H1 (cell line): ENCODE data around the gene FGF12. TPM values are rescaled to one million over a fixed set of nuclear protein-coding genes. Genes with fewer than 3 reads are reported as not detected.
A peak's percentile ranks its signal among the peaks of the same experiment; 100 is the strongest.

Experiments used
- CTCF ChIA-PET: fragments of 300-600 bp; sonication (Branson Sonifier 250); formaldehyde crosslinking; loops from one replicate; lab custom pipeline; 2021; ENCODE audit not compliant: partially characterized antibody; lab: Charles Lee
- POLR2A ChIA-PET: fragments of 300-600 bp; sonication (Branson Sonifier 250); formaldehyde crosslinking; loops from one replicate; lab custom pipeline; 2021; ENCODE audit warnings: inconsistent platforms; ENCODE audit not compliant: partially characterized antibody; lab: Charles Lee
- DNase-seq, 2 experiments: peaks; one replicate each; pipeline versions ENCODE4 v3.0.0 to v3.0.0-alpha.2; 2010 to 2022; ENCODE audit warnings: low spot score in 2 of 2, low read depth in 1 of 2, mixed read lengths in 1 of 2
- FAIRE-seq: peaks from 2 replicates; lab custom pipeline; 2011; peaks lifted over from hg19 to GRCh38; lab: Jason Lieb, UNC
- H2AFZ ChIP-seq: 2 replicates; pipeline ENCODE4 v1.8.1; 2012; ENCODE audit warnings: low read length, inconsistent platforms
- H2AK5ac ChIP-seq: 2 replicates; pipeline ENCODE4 v1.6.1; 2013; ENCODE audit warnings: low read depth, low read length
- H2BK120ac ChIP-seq: replicated peaks from 2 replicates; pipeline ENCODE3; 2013; ENCODE audit warnings: low read depth, low read length, inconsistent platforms
- H2BK12ac ChIP-seq: 2 replicates; pipeline ENCODE4 v1.6.1; 2013; ENCODE audit warnings: low read depth, low read length
- H2BK15ac ChIP-seq: 2 replicates; pipeline ENCODE4 v1.6.1; 2013; ENCODE audit warnings: low read length
- H2BK20ac ChIP-seq: 2 replicates; pipeline ENCODE4 v1.6.1; 2013; ENCODE audit warnings: low read length
- H2BK5ac ChIP-seq: 2 replicates; pipeline ENCODE4 v1.6.1; 2013; ENCODE audit warnings: low read depth, low read length
- H3K14ac ChIP-seq: 2 replicates; pipeline ENCODE4 v1.6.1; 2013; ENCODE audit warnings: inconsistent platforms; ENCODE audit not compliant: insufficient read length
- H3K18ac ChIP-seq: 2 replicates; pipeline ENCODE4 v1.6.1; 2013; ENCODE audit warnings: low read length; ENCODE audit errors: extremely low read depth
- H3K23ac ChIP-seq: 2 replicates; pipeline ENCODE4 v1.6.1; 2013; ENCODE audit warnings: inconsistent platforms; ENCODE audit not compliant: insufficient read length
- H3K23me2 ChIP-seq: 2 replicates; pipeline ENCODE4 v1.6.1; 2013; ENCODE audit warnings: low read depth, low read length
- H3K27ac ChIP-seq: 2 replicates; pipeline ENCODE4 v1.6.1; 2011; ENCODE audit warnings: low read depth, low read length, inconsistent platforms
- H3K27me3 ChIP-seq, 4 experiments: replicated peaks in 1 of 4; 1 replicate in 1 of 4; 2 replicates in 3 of 4; pipeline versions ENCODE4 v1.6.1 to v1.8.1; 2011 to 2013; ENCODE audit warnings: low read length in 3 of 4, mild to moderate bottlenecking in 3 of 4, inconsistent platforms in 2 of 4, mixed read lengths in 2 of 4, moderate library complexity in 1 of 4; ENCODE audit not compliant: control insufficient read depth in 3 of 4, insufficient read depth in 3 of 4; ENCODE audit errors: extremely low read depth in 1 of 4
- H3K36me3 ChIP-seq, 4 experiments: 2 replicates each; pipeline versions ENCODE4 v1.6.1 to v1.8.1; 2011 to 2013; ENCODE audit warnings: mild to moderate bottlenecking in 4 of 4, low read length in 3 of 4, moderate library complexity in 2 of 4, control low read depth in 1 of 4, inconsistent platforms in 1 of 4; ENCODE audit not compliant: insufficient read depth in 4 of 4, control insufficient read depth in 2 of 4
- H3K4ac ChIP-seq: replicated peaks from 2 replicates; pipeline ENCODE3; 2013; ENCODE audit warnings: low read length, low read depth, mixed read lengths, inconsistent platforms; ENCODE audit not compliant: insufficient read length
- H3K4me1 ChIP-seq, 4 experiments: replicated peaks in 1 of 4; 1 replicate in 1 of 4; 2 replicates in 3 of 4; pipeline versions ENCODE4 v1.6.1 to v1.8.1; 2011 to 2013; ENCODE audit warnings: low read length in 3 of 4, inconsistent platforms in 2 of 4, mixed read lengths in 1 of 4; ENCODE audit not compliant: insufficient read depth in 4 of 4, control insufficient read depth in 3 of 4
- H3K4me2 ChIP-seq, 2 experiments: 2 replicates each; pipeline versions ENCODE4 v1.6.1 to v1.8.1; 2011 to 2013; ENCODE audit warnings: low read depth in 2 of 2, low read length in 2 of 2, control low read depth in 1 of 2, inconsistent platforms in 1 of 2, mild to moderate bottlenecking in 1 of 2; ENCODE audit not compliant: insufficient read depth in 1 of 2
- H3K4me3 ChIP-seq, 4 experiments: fragments of 200-600, 300-600 bp in 1 of 4; sonication (generic), shearing (Covaris generic), sonication (Bioruptor Twin) in 1 of 4; 2 replicates each; pipeline versions ENCODE4 v1.5.1 to v1.8.1; 2011 to 2016; ENCODE audit warnings: low read length in 4 of 4, low read depth in 3 of 4, control low read depth in 2 of 4, inconsistent platforms in 2 of 4, mild to moderate bottlenecking in 2 of 4, mixed read lengths in 1 of 4, moderate library complexity in 1 of 4; ENCODE audit not compliant: insufficient read depth in 2 of 4; ENCODE audit errors: extremely low read depth in 1 of 4
- H3K56ac ChIP-seq: replicated peaks from 2 replicates; pipeline ENCODE3; 2013; ENCODE audit warnings: low read depth, mild to moderate bottlenecking, mixed read lengths, low read length, inconsistent platforms; ENCODE audit not compliant: insufficient read length
- H3K79me1 ChIP-seq: 2 replicates; pipeline ENCODE4 v1.6.1; 2013; ENCODE audit warnings: low read depth, low read length, control low read depth
- H3K79me2 ChIP-seq, 2 experiments: 2 replicates each; pipeline versions ENCODE4 v1.6.1 to v1.8.1; 2012 to 2013; ENCODE audit warnings: low read length in 2 of 2, mild to moderate bottlenecking in 2 of 2, inconsistent platforms in 1 of 2; ENCODE audit not compliant: insufficient read depth in 2 of 2, control insufficient read depth in 1 of 2
- H3K9ac ChIP-seq, 4 experiments: replicated peaks in 1 of 4; 1 replicate in 1 of 4; 2 replicates in 3 of 4; pipeline versions ENCODE4 v1.6.1 to v1.8.1; 2011 to 2013; ENCODE audit warnings: low read depth in 3 of 4, low read length in 3 of 4, control low read depth in 2 of 4, mild to moderate bottlenecking in 2 of 4, moderate library complexity in 2 of 4, inconsistent platforms in 1 of 4; ENCODE audit errors: extremely low read depth in 1 of 4
- H3K9me3 ChIP-seq, 2 experiments: 2 replicates each; pipeline versions ENCODE4 v1.6.1 to v1.8.1; 2012 to 2013; ENCODE audit warnings: mild to moderate bottlenecking in 2 of 2, moderate library complexity in 2 of 2, control low read depth in 1 of 2, inconsistent platforms in 1 of 2, low read depth in 1 of 2, low read length in 1 of 2, mixed read lengths in 1 of 2; ENCODE audit not compliant: insufficient read depth in 2 of 2
- H4K20me1 ChIP-seq, 2 experiments: replicated peaks in 1 of 2; 2 replicates each; pipeline versions ENCODE3 to v1.8.1; 2011 to 2013; ENCODE audit warnings: inconsistent platforms in 2 of 2, low read length in 2 of 2, mild to moderate bottlenecking in 1 of 2; ENCODE audit not compliant: insufficient read depth in 2 of 2, control insufficient read depth in 1 of 2
- H4K5ac ChIP-seq: 2 replicates; pipeline ENCODE4 v1.6.1; 2013; ENCODE audit warnings: low read length, low read depth, mixed read lengths, inconsistent platforms; ENCODE audit not compliant: insufficient read length
- H4K8ac ChIP-seq: 2 replicates; pipeline ENCODE4 v1.8.0; 2013; ENCODE audit warnings: mild to moderate bottlenecking, moderate library complexity, low read length, inconsistent platforms; ENCODE audit not compliant: insufficient read depth; ENCODE audit errors: extremely low read depth
- H4K91ac ChIP-seq: replicated peaks from 2 replicates; pipeline ENCODE3; 2013; ENCODE audit warnings: low read length, mixed read lengths, inconsistent platforms; ENCODE audit not compliant: insufficient read length
- MAFK ChIP-seq: IDR thresholded peaks from 2 replicates; pipeline ENCODE4 v1.6.1; 2012; ENCODE audit warnings: low read depth, mild to moderate bottlenecking, improper control_type of control experiment, low read length
- TBP ChIP-seq: IDR thresholded peaks from 2 replicates; pipeline ENCODE4 v1.6.1; 2011; ENCODE audit warnings: low read depth, low read length, improper control_type of control experiment
- WGBS, 2 experiments: shearing (Covaris generic) in 1 of 2; methylation state at CpG; one replicate each; pipeline versions ENCODE4 v1.1.6 to v1.1.7; 2013 to 2015; ENCODE audit warnings: low lambda C conversion rate in 2 of 2, mixed read lengths in 2 of 2, inconsistent platforms in 1 of 2, low coverage in 1 of 2, missing lambda C conversion rate in 1 of 2; ENCODE audit not compliant: insufficient replicate concordance in 2 of 2, insufficient coverage in 1 of 2, insufficient read length in 1 of 2; ENCODE audit errors: extremely low coverage in 1 of 2, missing lambda C conversion rate in 1 of 2; 5-methylcytosine and 5-hydroxymethylcytosine counted together
- polyA plus RNA-seq, 7 experiments: library from polyadenylated mRNA; depleted of rRNA in 3 of 7; stranded (reverse) in 5 of 7; unstranded in 2 of 7; fragments of >200 nt in 5 of 7; fragments of 200-250 nt in 2 of 7; gene quantifications; 1 replicate in 5 of 7; 2 replicates in 1 of 7; 4 replicates in 1 of 7; pipeline versions ENCODE4 v1.2.1 to v1.2.3, GENCODE V29; 2011 to 2013; ENCODE audit warnings: missing spikeins in 2 of 7, mixed read lengths in 2 of 7
- total RNA-seq: library from RNA; stranded (reverse); fragmentation: NEBNext Ultra II Directional; extraction: Animal tissue kit (Norgen Biotek cat#: 25700); gene quantifications from 2 replicates; pipeline ENCODE4 v1.2.1, GENCODE V29; 2021

Gene FGF12
- total and polyA plus RNA-seq, 2 of the 8 experiments (the other 6 are each of a cell fraction or from before 2014, with no cell fraction given), result 4.1 to 16.6 TPM

GRCh38 chr3:192639987-192640386 is 87.4 kb downstream of the FGF12 start:
- Histone ChIP-seq H2AK5ac (no peak overlapping the region), H3K14ac (no peak overlapping the region), H3K23me2 (no peaks in the 10 kb centered on the region), H3K4ac (no peak overlapping the region), H2BK5ac (no peak overlapping the region), H4K8ac (no peak overlapping the region), H2BK20ac (no peak overlapping the region), H3K23ac (no peak overlapping the region), H3K79me2 (no peaks in the 10 kb centered on the region), H3K56ac (no peak overlapping the region), H3K9ac (no peak overlapping the region), H2BK120ac (no peak overlapping the region), H2AFZ (no peak overlapping the region), H4K5ac (no peak overlapping the region), H4K20me1 (no peaks in the 10 kb centered on the region), H3K4me3 (no peak overlapping the region), H2BK15ac (no peak overlapping the region), H3K18ac (no peak overlapping the region), H3K36me3 (no peaks in the 10 kb centered on the region), H2BK12ac (no peak overlapping the region), H4K91ac (no peak overlapping the region), H3K27ac (no peak overlapping the region), H3K79me1 (no peaks in the 10 kb centered on the region), H3K9me3 (no peaks in the 10 kb centered on the region), H3K4me1 (no peaks in the 10 kb centered on the region), H3K27me3 (no peaks in the 10 kb centered on the region), H3K4me2 (no peak overlapping the region)
- peak; percentile 53 for TF ChIP-seq MAFK
- no peak for TF ChIP-seq TBP
- FAIRE-seq (no peak), DNase-seq (no peak)
- 90% methylated on average over 2 of the region's 2 CpGs; no CpG with 5 or more reads in 1 of the 2 experiments for WGBS, 2 experiments
- ChIA-PET POLR2A (no interaction called here), CTCF (no interaction called here)
